Testis (tissue), 5 donors: ENCODE measurements around the gene ZSCAN30. TPM values are rescaled to one million over a fixed set of nuclear protein-coding genes. Genes with fewer than 3 reads are reported as not detected.

ENCODE experiments used
- DNase-seq: peaks from one replicate; pipeline ENCODE4 v3.0.0-alpha.2; 2019
- H3K27ac ChIP-seq, 2 donors: fragments of 200-600 bp; sonication (generic); one replicate each; pipeline ENCODE4 v1.5.1; 2019
- H3K27me3 ChIP-seq: fragments of 200-600 bp; sonication (generic); one replicate; pipeline ENCODE4 v1.5.1; 2019
- H3K36me3 ChIP-seq: fragments of 200-600 bp; sonication (generic); one replicate; pipeline ENCODE4 v1.5.1; 2017; ENCODE audit warnings: low read depth; ENCODE audit errors: missing control alignments
- H3K4me1 ChIP-seq: fragments of 200-600 bp; sonication (generic); one replicate; pipeline ENCODE4 v1.5.1; 2019
- H3K4me3 ChIP-seq, 2 donors: fragments of 200-600 bp; sonication (generic); one replicate each; pipeline ENCODE4 v1.5.1; 2017 to 2019
- H3K9me3 ChIP-seq: fragments of 200-600 bp; sonication (generic); one replicate; pipeline ENCODE4 v1.5.1; 2017
- POLR2A ChIP-seq: fragments of 450-650 bp; IDR thresholded peaks from one replicate; pipeline ENCODE4 v1.6.1; 2017; ENCODE audit warnings: antibody characterized with exemption, mild to moderate bottlenecking, moderate library complexity
- WGBS, 2 donors: methylation state at CpG; one replicate each; pipeline ENCODE4 v1.1.5; 2018; 5-methylcytosine and 5-hydroxymethylcytosine counted together
- intact Hi-C: fragments of 100-400 bp; cut with DNase I; formaldehyde crosslinking; loops from one replicate; pipeline ENCODE4 v1.15.1; 2023; ENCODE audit warnings: low total_unique reads
- long read RNA-seq, 2 donors: transcript quantifications; one replicate each; lab custom pipeline, GENCODE V29; 2026
- polyA plus RNA-seq: library from polyadenylated mRNA; stranded (reverse); fragments of 350-450 nt; fragmentation: Illumina TruSeq; extraction: RNeasy Lipid Tissue Mini Kit (QIAGEN cat#74804); gene quantifications from one replicate; pipeline ENCODE4 v1.2.3, GENCODE V29; 2014; ENCODE audit warnings: low read depth, low replicate concordance; ENCODE audit not compliant: insufficient read depth
- total RNA-seq, 2 donors: library from RNA; depleted of rRNA; stranded (reverse); fragments of >200 nt; gene quantifications; one replicate each; pipeline ENCODE4 v1.2.3, GENCODE V29; 2016
- TF ChIP-seq, protein P1 (sequence below), 3 experiments: fragments of 450-650 bp in 2 of 3; fragments of 200-600 bp in 1 of 3; sonication (generic) in 1 of 3; IDR thresholded peaks; one replicate each; pipeline ENCODE4 v1.5.1; 2016 to 2019; ENCODE audit warnings: antibody characterized with exemption in 3 of 3, mild to moderate bottlenecking in 2 of 3, moderate library complexity in 1 of 3

Gene ZSCAN30
- total RNA-seq, result 10 to 100 TPM; 24.5 to 31.5 TPM
- 15.9 TPM for polyA plus RNA-seq
- long read RNA-seq, donor 1, transcript ZSCAN30-206 (1 exons, 2,028 nt), result major isoform, 7 of 8 reads
- long read RNA-seq, donor 1, partial matches to known transcripts, result 0 of 8 reads
- long read RNA-seq, donor 1, other reads (novel, unspliced or antisense), result 0 of 8 reads
- long read RNA-seq, donor 2, partial matches to known transcripts, result 0 of 23 reads
- long read RNA-seq, donor 2, other reads (novel, unspliced or antisense), result 20 of 23 reads

DNA sequence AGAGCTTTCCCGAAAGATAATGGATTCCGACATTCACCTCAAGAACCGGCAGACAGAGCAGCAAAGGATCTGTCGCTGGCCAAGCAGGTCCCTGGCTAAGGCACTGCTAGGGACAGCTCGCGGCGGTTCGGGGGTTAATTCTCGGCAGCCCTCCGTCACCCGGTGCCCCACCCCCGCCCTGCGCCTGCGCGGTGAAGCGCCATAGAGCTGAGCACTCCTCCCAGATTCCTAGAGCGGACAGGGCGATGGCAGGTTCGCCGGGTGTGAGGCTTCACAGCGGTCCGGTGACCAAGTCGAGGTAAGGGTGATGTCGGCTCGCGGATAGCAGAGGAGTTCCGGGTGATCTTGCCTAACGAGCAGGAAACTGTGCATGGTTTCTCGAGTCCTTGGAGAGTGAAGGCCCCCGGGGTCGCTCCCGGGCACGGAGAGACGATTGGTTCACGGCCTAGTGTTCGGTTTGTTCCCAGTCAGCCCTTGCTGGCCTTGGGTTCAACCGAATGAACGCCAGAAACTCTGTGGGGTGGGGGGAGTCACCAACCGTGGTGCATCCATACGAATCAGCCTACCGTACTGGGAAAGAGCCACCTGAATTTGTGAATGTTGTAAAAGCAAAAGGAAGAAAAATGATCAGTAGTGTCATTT lies at the start of gene ZSCAN30:
TSS of gene ZSCAN30 (minus strand) at position 136 of the 642 bp plus-strand sequence. CDS start 25,877 bp downstream, outside the sequence.
- intact Hi-C loops, result no loop called here
- 0% methylated on average over 26 to 41 of the region's 41 CpGs for WGBS, 2 donors
- peak; percentile 95 for DNase-seq
- H3K36me3 ChIP-seq, result peaks cover 4% of the 10 kb centered on the region
- no peak for TF ChIP-seq POLR2A
- TF ChIP-seq, protein P1, sequence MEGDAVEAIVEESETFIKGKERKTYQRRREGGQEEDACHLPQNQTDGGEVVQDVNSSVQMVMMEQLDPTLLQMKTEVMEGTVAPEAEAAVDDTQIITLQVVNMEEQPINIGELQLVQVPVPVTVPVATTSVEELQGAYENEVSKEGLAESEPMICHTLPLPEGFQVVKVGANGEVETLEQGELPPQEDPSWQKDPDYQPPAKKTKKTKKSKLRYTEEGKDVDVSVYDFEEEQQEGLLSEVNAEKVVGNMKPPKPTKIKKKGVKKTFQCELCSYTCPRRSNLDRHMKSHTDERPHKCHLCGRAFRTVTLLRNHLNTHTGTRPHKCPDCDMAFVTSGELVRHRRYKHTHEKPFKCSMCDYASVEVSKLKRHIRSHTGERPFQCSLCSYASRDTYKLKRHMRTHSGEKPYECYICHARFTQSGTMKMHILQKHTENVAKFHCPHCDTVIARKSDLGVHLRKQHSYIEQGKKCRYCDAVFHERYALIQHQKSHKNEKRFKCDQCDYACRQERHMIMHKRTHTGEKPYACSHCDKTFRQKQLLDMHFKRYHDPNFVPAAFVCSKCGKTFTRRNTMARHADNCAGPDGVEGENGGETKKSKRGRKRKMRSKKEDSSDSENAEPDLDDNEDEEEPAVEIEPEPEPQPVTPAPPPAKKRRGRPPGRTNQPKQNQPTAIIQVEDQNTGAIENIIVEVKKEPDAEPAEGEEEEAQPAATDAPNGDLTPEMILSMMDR (IDR thresholded peaks at IDR 0.05), result no peak
- H3K27me3 ChIP-seq, result no peaks in the 10 kb centered on the region
- peak within 1 kb of the TSS; percentile 71 to 83 for H3K4me3 ChIP-seq
- peaks cover 7% of the 10 kb centered on the region for H3K4me1 ChIP-seq
- peak within 1 kb of the TSS; percentile 66 to 83 for H3K27ac ChIP-seq
- no peaks in the 10 kb centered on the region for H3K9me3 ChIP-seq

DNA sequence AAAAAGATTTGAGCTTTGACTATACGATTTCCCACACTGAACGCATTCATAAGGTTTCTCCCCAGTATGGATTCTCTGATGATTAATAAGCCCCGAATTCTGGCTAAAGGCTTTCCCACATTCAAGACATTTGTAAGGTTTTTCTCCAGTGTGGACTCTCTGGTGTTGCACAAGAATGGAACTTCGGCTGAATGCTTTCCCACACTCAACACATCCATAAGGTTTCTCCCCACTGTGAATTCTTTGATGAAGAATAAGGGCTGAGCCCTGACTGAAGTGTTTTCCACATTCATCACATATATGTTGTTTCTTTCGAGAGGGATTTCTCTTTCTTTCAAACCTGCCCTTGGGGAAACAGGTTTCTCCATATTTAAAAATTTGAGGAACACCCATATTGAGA lies 47.3 kb upstream of the ZSCAN30 start:
- H3K27me3 ChIP-seq, result no peaks in the 10 kb centered on the region
- no peak overlapping the region for H3K27ac ChIP-seq
- H3K9me3 ChIP-seq, result no peaks in the 10 kb centered on the region
- no peaks in the 10 kb centered on the region for H3K36me3 ChIP-seq
- intact Hi-C loops, result no loop called here
- no peak for DNase-seq
- TF ChIP-seq, protein P1 (IDR thresholded peaks at IDR 0.05), result no peak
- TF ChIP-seq POLR2A, result no peak
- H3K4me1 ChIP-seq, result peaks cover 2% of the 10 kb centered on the region
- 91 to 92% methylated on average over 5 of the region's 5 CpGs for WGBS, 2 donors
- no peak overlapping the region for H3K4me3 ChIP-seq

DNA sequence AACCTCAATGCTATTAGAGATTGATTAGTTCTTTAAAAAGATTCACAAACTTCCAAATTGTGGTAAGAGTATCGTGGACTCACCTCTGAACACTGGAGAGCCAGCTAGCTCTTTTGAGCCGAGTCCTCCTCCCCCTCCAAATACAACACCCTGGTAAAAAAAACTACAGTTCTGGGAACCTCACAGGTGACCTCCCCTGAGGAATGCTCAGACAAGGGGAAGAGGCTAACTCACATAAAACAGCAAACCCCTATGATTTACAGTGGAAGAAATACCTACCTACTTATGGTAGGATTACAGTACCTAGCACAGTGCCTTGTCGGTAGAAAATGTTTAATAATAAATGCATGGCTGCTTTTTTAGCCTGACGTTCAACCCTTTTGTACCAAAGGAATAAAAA lies 45.8 kb upstream of the ZSCAN30 start:
- 89 to 90% methylated on average over 4 of the region's 4 CpGs for WGBS, 2 donors
- no peaks in the 10 kb centered on the region for H3K4me1 ChIP-seq
- no peaks in the 10 kb centered on the region for H3K9me3 ChIP-seq
- no peak for DNase-seq
- H3K27me3 ChIP-seq, result no peaks in the 10 kb centered on the region
- no peaks in the 10 kb centered on the region for H3K36me3 ChIP-seq
- intact Hi-C loops, result no loop called here
- no peak for TF ChIP-seq POLR2A
- TF ChIP-seq, protein P1 (IDR thresholded peaks at IDR 0.05), result no peak
- no peak overlapping the region for H3K4me3 ChIP-seq
- H3K27ac ChIP-seq, result no peak overlapping the region

DNA sequence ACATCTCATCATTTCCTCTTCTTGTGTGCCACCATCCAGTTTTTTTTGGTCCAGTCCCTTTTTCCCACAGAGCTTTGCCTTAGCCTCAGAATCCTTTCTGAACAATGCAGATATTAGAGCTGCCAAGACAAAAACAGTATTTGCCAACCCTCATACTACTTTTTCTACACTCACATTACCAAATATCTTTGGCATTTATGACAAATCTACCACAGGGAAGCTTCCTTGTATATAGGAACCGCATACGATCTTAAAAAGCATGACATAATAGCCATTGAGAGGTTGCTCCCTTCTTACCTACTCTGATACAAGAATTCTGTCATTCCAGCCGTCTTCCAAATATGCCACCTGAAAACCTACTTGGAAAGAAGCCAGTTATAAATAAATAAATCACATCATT lies 44.8 kb upstream of the ZSCAN30 start:
- H3K4me1 ChIP-seq, result no peaks in the 10 kb centered on the region
- no peak for TF ChIP-seq POLR2A
- TF ChIP-seq, protein P1 (IDR thresholded peaks at IDR 0.05), result no peak
- H3K36me3 ChIP-seq, result no peaks in the 10 kb centered on the region
- no peak overlapping the region for H3K4me3 ChIP-seq
- H3K9me3 ChIP-seq, result no peaks in the 10 kb centered on the region
- WGBS, 2 donors, result 92% methylated on average over 3 of the region's 3 CpGs
- DNase-seq, result no peak
- no peaks in the 10 kb centered on the region for H3K27me3 ChIP-seq
- intact Hi-C loops, result no loop called here
- H3K27ac ChIP-seq, result no peak overlapping the region
